HG02623 (cell line): ENCODE measurements around the gene SMYD4.
"Not testable (repeated sequence)": the region's sequence is repeated elsewhere in the genome, so short reads cannot be mapped to it uniquely, and the experiment has no call there.

Source experiments
- ATAC-seq: cut with Tn5 transposase; IDR thresholded peaks from one replicate; pipeline ENCODE4 v1.9.1; 2021; ENCODE audit warnings: moderate library complexity; ENCODE audit not compliant: unreplicated experiment

Gene SMYD4

DNA sequence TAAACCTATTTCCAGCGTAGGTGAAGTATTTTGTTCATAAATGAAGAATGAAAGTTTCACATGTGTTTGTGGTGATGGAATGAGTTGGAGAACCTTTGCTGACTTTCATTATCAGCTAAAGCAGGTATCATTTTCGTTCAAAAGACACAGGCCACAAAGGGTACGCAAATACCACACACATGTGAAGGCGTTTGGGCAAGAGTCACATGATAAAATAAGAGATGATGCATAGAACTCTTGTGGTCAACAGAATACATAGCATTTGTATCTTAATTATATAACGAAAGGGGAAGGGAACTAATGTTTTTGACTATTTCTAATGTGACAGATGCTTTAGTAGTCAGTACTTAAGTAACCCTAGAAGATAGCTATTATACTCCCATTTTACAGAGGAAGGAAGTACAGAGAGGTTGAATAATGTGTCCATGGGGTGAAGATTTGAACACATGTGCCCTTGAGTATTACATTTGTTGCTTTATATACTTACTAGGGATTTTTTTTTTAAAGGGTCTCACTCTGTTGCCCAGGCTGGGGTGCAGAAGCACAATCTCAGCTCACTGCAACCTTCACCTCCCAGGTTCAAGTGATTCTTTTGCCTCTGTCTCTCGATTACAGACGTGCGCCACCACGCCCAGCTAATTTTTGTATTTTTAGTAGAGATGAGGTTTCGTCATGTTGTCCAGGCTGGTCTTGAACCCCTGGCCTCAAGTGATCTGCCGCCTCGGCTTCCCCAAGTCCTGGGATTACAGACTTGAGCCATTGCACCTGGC lies 4.9 kb upstream of the SMYD4 start:
- ATAC-seq: no peak

- ATAC-seq: no peak
Observed at GRCh38 chr17:1830288-1830687, 586 bp upstream of the SMYD4 start.

DNA sequence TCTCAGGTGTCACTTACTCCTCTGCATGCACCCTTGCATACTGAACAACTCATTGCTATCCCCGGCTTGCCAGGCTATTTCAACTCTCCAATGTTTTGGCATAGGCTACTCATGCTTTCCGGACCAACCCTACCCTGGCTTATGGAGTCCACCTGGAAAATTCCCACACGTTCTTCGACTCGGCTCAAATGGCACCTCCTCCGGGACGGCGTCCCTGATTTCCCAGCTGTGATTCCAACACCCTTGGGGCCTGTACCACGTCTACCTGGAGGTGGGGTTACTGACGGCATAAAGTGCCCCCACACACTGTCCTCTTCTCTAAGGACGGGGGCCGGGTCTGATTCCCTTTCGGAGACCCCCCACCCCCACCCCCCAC lies 498 bp downstream of the SMYD4 start:
- no peak for ATAC-seq

- ATAC-seq: no peak
Observed at GRCh38 chr17:1820528-1821252, 9.0 kb downstream of the SMYD4 start.

- no peak for ATAC-seq
Observed at GRCh38 chr17:1813088-1813487, 16.6 kb downstream of the SMYD4 start.

DNA sequence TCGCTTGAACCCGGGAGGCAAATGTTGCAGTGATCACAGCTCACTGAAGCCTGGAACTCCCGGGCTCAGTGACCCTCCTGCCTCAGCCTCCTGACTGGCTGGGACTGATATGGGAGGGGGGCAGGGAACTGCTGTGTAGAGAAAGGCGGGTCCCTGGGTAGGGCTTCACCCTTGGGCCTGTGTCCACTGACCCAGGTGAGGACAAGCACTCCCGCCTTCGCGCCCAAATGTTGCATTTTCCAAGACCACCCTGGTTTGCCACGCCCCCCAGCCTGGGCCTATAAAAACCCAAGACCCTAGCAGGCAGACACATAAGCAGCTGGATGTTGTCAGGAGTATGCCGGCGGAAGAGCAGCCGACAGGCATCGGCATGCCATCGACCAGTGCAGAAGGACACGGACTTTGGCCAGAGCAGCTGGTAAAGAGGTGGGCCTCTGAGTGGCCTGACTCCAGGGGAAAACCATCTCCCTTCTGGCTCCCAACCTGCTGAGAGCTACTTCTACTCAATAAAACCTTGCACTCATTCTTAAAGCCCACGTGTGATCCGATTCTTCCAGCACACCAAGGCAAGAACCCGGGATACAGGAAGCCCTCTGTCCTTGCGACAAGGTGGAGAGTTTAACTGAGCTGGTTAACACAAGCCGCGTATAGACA lies 19.1 kb downstream of the SMYD4 start:
- ATAC-seq: no peak

- not testable (repeated sequence) for ATAC-seq
Observed at GRCh38 chr17:1809815-1810214, 19.9 kb downstream of the SMYD4 start.

- no peak for ATAC-seq
Observed at GRCh38 chr17:1808644-1809043, 21.1 kb downstream of the SMYD4 start.

DNA sequence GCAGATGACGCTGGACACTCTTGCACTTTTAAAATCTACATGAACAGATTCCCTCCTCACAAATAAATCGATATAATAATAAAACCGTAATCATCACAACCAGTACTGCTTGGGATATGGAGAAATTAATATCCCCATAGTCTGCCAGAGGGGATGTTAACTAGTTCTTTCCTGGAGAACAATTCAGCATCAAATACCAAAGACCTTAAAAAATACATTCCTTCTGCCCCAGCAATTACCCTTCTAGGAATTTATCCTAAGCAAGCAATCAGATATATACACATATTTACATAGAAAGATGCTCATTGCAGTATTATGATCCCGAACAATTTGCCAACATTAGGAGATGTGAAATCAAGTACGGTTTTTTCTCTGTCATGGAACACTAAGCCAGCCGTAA lies 21.8 kb downstream of the SMYD4 start:
- no peak for ATAC-seq

DNA sequence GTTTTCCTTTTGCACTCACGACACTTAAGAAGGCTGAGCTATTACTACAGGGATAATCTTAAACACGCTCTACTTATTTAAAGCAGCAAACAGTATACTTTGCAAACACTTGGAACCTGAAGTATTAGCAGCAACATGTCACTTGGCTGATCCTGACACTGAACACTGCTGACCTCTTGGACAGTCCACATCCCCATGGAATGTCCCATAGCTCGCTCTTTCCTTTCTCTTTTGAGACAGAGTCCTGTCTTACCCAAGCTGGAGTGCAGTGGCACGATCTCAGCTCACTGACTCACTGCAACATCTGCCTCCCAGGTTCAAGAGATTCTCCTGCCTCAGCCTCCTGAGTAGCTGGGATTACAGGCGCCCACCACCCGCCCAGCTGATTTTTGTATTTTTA lies 26.4 kb downstream of the SMYD4 start:
- ATAC-seq: no peak

GRCh38 chr17:1802429-1802828 lies 27.3 kb downstream of the SMYD4 start:
- no peak for ATAC-seq

DNA sequence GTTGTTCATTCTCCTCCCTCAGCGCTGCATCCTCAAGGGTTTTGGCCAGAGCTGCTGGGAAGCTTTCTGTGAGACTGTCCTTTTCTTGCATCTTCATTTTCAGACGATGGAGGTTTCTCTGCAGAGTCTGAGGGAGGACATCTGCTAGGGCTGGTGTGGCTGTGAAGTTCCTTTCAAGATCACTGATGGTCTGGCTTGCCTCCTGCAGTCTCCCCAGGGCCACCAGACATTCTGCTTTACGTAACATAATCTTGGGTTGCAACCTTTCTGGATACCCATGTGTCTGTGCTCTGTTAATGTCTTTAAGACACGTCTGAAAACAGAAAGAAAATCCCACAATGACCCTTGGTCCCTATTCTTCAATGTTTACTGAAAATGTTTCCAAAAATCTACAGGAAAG lies 29.0 kb downstream of the SMYD4 start:
- ATAC-seq: no peak

GRCh38 chr17:1800240-1800639 lies 29.5 kb downstream of the SMYD4 start:
- no peak for ATAC-seq

GRCh38 chr17:1797846-1798245 lies 31.9 kb downstream of the SMYD4 start:
- not testable (repeated sequence) for ATAC-seq

DNA sequence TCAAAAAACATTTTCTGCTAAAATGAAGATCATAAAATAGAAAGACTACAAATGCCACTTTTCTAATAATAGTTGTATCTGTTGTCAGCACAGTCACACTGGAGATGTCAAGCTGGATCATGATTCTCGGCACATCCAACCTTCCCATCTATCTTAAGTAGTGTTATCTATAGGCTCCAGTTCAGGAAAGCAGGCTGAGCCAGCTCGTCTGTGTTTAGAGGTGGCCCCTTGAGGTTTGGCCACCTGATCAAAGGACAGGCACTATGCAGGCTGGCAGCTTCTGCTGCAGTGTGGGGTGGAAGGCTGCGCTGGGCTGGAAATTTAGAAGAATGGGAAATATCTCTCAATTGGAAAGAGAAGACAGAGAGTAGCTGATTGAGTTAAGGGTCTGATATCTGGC lies 32.4 kb downstream of the SMYD4 start:
- no peak for ATAC-seq

GRCh38 chr17:1796800-1797199 lies 32.9 kb downstream of the SMYD4 start:
- no peak for ATAC-seq

GRCh38 chr17:1793447-1793806 lies 36.3 kb downstream of the SMYD4 start:
- ATAC-seq: no peak

GRCh38 chr17:1792495-1793446 lies 36.9 kb downstream of the SMYD4 start:
- ATAC-seq: no peak

- ATAC-seq: no peak
Observed at GRCh38 chr17:1789936-1790335, 39.8 kb downstream of the SMYD4 start.

DNA sequence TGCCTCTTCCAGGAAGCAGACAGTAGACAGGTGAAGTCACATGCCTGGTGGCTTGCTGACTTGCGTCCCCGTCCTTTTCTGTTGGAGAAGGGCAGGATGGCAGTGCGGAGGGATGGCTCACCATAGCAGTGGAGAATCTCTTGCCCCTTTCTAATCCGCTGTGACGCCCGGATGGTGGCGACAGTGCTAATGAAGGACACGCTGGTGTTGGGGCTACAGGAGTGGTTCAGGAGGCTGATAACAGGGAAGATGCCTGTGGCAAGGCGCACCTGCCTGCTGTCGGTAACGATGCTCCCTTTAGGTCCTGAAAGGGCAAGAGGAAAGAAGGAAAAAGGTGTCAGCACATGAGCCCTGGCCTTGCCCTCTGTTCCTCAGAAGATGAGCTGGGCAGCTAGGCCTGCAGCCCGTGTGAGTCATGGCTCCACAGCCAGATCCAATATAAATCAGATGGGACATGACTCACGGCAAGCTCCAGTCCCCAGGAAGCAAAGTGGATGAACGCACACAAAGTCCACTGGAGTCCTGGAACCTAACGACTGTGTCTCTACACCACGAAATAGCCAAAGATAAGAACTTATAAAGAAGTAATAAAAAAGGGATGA lies 42.3 kb downstream of the SMYD4 start:
- no peak for ATAC-seq

DNA sequence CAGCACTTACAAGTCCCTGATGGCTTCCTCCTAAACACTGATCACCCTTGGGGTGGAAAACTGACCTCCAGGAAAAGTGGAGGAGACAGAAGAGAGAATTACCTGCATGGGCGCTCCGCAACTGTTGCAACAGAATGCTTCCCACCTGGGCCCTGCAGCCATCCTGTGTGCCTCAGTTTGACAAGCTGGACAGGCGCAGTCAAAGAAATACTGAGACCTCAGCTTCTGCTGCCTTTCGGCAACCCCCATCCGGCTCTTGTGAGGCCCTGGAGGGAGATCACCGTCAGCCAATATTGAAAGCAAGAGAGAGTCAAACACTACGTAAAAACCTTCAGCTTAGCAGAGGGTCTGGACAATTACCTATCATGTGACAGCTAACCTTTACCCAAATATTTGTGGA lies 43.0 kb downstream of the SMYD4 start:
- ATAC-seq: no peak
